NB4 (cell line): ENCODE data around the gene ANKFN1.

Experiments used
- POLR2A ChIP-seq: IDR thresholded peaks from 2 replicates; pipeline ENCODE4 v1.6.1; 2011; ENCODE audit warnings: mild to moderate bottlenecking; ENCODE audit not compliant: insufficient read length; ENCODE audit errors: extremely low read depth
- TF ChIP-seq, protein P1 (sequence below): IDR thresholded peaks from one replicate; pipeline ENCODE4 v1.5.1; 2012; ENCODE audit warnings: low read depth, low read length

DNA sequence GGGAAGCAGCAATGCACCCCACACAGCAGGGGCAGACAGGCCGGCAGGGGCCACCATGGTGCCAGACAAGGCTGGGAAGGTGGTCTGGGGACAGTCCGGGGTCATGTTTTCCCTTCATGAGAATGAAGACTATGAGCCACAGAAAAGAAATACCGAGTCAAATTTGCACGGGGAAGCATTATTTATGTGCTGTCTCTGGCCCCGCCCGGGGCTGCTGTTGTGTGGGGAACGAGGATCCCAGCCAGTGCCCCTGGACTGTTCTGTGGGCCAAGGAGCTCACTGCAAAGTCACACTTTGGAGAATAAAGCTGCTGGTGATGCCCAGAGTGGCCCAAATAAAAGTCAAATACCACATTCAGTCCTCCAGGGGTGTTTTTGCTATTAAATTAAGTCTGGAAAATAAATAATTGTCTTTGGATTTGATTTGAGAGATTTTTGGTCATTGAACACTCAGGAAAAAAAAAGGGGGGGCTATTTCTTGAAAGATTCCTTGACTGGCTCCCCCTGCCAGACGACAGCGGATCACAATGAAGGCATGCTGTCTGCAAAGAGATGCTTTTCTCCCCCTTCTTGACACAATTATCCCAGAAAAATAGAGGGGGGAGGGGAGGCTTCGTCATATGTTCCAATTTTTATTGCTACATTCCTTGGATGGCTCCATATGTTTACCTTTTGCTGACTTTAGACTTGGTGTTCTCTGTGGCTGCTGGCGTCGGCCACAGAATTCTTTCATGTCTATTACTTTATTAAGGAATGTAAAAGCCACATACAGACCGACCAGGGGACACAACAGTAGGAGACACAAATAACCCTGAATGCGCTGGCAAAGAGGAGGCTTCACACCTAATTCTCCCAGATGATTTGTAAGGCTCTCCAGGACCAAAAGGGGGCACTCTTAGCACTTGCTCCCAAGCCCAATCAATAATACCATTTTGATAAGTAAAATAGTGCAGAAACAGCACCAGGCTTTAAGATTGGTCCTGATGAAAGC is 27.1 kb upstream of the ANKFN1 start:
- TF ChIP-seq, protein P1, sequence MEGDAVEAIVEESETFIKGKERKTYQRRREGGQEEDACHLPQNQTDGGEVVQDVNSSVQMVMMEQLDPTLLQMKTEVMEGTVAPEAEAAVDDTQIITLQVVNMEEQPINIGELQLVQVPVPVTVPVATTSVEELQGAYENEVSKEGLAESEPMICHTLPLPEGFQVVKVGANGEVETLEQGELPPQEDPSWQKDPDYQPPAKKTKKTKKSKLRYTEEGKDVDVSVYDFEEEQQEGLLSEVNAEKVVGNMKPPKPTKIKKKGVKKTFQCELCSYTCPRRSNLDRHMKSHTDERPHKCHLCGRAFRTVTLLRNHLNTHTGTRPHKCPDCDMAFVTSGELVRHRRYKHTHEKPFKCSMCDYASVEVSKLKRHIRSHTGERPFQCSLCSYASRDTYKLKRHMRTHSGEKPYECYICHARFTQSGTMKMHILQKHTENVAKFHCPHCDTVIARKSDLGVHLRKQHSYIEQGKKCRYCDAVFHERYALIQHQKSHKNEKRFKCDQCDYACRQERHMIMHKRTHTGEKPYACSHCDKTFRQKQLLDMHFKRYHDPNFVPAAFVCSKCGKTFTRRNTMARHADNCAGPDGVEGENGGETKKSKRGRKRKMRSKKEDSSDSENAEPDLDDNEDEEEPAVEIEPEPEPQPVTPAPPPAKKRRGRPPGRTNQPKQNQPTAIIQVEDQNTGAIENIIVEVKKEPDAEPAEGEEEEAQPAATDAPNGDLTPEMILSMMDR = peak; percentile 58
- TF ChIP-seq POLR2A = no peak
